Activated T-helper 2 cell treated with anti-CD3 and anti-CD28 coated beads, Interferon-gamma antibody, Interleukin-2, Interleukin-4, amounts not matched to agents 10 μg/mL and 5 μg/mL and 100 μg/mL, durations not matched to agents 14 hours and 24 hours and 36 hours (primary cell): ENCODE data around the gene TPM2. TPM values are rescaled to one million over a fixed set of nuclear protein-coding genes. Genes with fewer than 3 reads are reported as not detected.

Experiments
- DNase-seq: peaks from one replicate; pipeline ENCODE4 v3.0.0; 2021; ENCODE audit warnings: low spot score
- H3K27ac Mint-ChIP-seq: one replicate; pipeline ENCODE4 v1.8.0; 2021; ENCODE audit warnings: mixed read lengths
- H3K27me3 Mint-ChIP-seq: one replicate; pipeline ENCODE4 v1.8.0; 2021; ENCODE audit warnings: low read depth, mixed read lengths
- H3K36me3 Mint-ChIP-seq: one replicate; pipeline ENCODE4 v1.8.0; 2021; ENCODE audit warnings: low read depth, mixed read lengths
- H3K4me1 Mint-ChIP-seq: one replicate; pipeline ENCODE4 v1.8.0; 2021; ENCODE audit warnings: low read depth, mixed read lengths
- H3K4me3 Mint-ChIP-seq: one replicate; pipeline ENCODE4 v1.8.0; 2021; ENCODE audit warnings: low read depth, mild to moderate bottlenecking, moderate library complexity, mixed read lengths
- H3K9me3 Mint-ChIP-seq: one replicate; pipeline ENCODE4 v1.8.0; 2021; ENCODE audit warnings: mixed read lengths
- intact Hi-C: fragments of 100-400 bp; cut with micrococcal nuclease; formaldehyde crosslinking; loops from one replicate; pipeline ENCODE4 v1.15.1; 2023
- total RNA-seq: library from RNA; stranded (reverse); gene quantifications from 2 replicates; pipeline ENCODE4 v1.2.3, GENCODE V29; 2022

Gene TPM2
- total RNA-seq, 1 donor from 2014 or later, result 4.6 TPM

DNA sequence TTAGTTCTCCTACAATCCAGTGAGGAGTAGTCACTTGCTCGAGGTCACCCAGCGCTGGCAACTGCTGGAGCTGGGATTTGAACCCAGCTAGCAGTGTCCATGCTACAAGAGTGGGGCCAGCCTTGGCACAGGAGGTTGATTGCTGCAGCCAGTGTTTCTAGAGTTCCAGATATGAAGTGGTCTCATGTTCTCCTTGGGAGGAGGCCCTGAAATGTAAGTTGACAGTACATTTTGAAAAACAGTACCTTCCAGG, 30.8 kb downstream of the TPM2 start:
- peaks cover 62% of the 10 kb centered on the region for H3K4me1 Mint-ChIP-seq
- H3K36me3 Mint-ChIP-seq, result peaks cover 38% of the 10 kb centered on the region
- peak overlapping the region; percentile 76 for H3K27ac Mint-ChIP-seq
- peak overlapping the region; percentile 85 for H3K4me3 Mint-ChIP-seq
- H3K27me3 Mint-ChIP-seq, result peaks cover 3% of the 10 kb centered on the region
- no peaks in the 10 kb centered on the region for H3K9me3 Mint-ChIP-seq
- DNase-seq, result no peak
- intact Hi-C loops, result loop anchor here (1.0 kb wide), 2 partner anchors 55 to 73 kb away; partner anchors contain the start of genes CREB3 and TLN1

DNA sequence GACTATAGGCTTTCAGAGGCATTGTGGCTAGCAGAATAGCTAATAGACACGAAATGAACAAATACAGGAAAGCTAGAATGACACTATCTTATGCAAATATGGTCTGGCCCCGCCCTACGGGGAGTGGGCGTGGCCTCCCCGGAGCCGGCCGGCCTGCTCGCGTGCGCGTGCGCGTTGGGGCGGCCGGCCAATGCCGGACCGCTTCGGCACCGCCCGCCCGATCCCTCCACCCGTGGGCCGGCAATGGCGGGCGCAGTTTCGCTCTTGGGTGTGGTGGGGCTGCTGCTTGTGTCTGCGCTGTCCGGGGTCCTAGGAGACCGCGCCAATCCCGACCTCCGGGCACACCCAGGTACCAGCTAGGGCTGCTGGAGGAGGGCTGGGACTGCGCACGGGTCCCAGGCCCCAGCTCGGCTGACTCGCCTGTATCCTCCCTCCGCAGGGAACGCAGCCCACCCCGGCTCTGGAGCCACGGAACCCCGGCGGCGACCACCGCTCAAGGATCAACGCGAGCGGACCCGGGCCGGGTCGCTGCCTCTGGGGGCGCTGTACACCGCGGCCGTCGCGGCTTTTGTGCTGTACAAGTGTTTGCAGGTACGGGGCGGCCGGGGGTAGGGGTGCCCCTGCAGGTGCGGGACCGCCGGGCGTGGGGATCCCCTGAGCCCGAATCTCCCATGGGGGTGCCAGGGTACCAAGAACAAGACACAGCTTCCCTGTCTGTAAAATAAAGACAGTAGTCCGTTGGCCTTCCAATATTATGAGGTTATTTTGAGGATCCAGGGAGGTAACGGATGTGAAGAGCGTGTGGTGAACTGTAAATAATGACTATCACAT, 31.4 kb downstream of the TPM2 start, which contains the start of gene CCDC107:
TSS of gene CCDC107 (plus strand) at position 156 of the 831 bp plus-strand sequence. CDS start at position 244, 88 bp downstream.
- Mint-ChIP-seq H3K4me3 (peak within 1 kb of the TSS; percentile 85), H3K9me3 (no peaks in the 10 kb centered on the region), H3K27ac (peak within 1 kb of the TSS; percentile 98), H3K36me3 (peaks cover 37% of the 10 kb centered on the region), H3K4me1 (peaks cover 58% of the 10 kb centered on the region), H3K27me3 (peaks cover 3% of the 10 kb centered on the region)
- DNase-seq, result peak; percentile 78
- intact Hi-C loops, result loop anchor here (1.0 kb wide), 2 partner anchors 54 to 74 kb away; partner anchors contain the start of genes CREB3 and TLN1

DNA sequence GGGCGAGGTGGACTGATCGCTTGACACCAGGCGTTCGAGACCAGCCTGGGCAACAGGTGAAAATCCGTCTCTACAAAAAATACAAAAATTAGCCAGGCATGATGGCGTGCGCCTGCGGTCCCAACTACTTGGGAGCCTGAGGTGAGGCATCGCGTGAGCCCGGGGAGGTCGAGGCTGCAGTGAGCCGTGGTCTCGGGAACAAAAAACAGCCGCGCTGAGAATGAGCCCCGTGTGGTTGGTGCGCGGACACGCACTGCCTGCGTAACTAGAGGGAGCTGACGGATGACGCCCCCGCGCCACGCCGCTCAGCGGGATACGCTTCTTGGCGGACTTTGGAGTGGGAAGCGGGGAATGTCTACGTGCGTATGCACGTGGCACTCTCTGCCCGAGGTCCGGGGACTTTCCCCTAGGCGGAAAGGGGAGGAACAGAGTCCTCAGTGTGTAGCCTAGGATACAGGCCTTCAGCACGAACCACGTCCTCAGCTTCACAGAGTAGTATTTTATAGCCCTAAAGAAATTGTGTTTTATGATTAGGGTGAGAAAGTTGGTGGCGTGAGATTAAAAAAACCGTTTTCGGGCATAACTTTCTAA, 32.1 kb downstream of the TPM2 start, which contains the start of gene RMRP:
TSS of gene RMRP (minus strand) at position 474 of the 591 bp plus-strand sequence.
- peaks cover 3% of the 10 kb centered on the region for H3K27me3 Mint-ChIP-seq
- peak; percentile 87 for DNase-seq
- peaks cover 55% of the 10 kb centered on the region for H3K4me1 Mint-ChIP-seq
- peak within 1 kb of the TSS; percentile 85 for H3K4me3 Mint-ChIP-seq
- peak within 1 kb of the TSS; percentile 98 for H3K27ac Mint-ChIP-seq
- intact Hi-C loops, result loop anchor here (1.0 kb wide), 3 partner anchors 8 to 75 kb away; partner anchors contain the start of genes CREB3 and TLN1
- H3K36me3 Mint-ChIP-seq, result peaks cover 30% of the 10 kb centered on the region
- no peaks in the 10 kb centered on the region for H3K9me3 Mint-ChIP-seq

DNA sequence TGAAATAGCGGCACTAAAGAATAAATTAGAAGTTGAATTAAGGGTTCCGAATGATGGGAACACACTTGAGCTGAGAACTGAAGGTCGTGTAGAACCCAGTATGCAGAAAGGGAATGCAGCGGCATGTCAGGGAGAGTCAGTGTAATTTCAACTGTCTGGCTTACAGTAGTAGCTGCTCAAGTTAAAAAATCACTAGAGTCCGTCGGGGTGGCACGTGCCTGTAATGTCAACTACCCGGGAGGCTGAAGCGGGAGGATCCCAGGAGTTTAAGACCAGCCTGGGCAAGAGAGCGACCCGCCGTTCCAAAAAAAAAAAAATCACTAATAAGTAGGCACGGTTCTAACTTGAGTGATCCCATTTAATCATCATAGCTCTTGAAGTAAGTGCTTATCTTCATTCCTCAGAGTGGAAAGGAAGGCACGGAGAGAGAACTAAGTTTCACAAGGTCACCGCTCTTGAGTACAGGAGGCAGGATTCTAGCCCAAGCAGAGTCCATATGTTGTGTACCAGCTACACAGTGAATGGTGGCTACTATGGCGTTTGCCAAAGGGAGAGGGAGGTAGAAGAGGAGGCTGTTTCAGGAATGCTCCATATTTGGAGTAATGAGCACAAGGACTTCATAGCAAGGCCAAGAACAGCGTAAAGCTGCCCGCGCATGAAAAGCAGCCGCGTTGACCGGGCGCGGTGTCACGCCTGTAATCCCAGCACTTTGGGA, 32.7 kb downstream of the TPM2 start:
- Mint-ChIP-seq H3K27me3 (peaks cover 3% of the 10 kb centered on the region), H3K9me3 (no peaks in the 10 kb centered on the region), H3K4me3 (peak overlapping the region; percentile 68), H3K4me1 (peaks cover 51% of the 10 kb centered on the region), H3K27ac (peak overlapping the region; percentile 98), H3K36me3 (peaks cover 25% of the 10 kb centered on the region)
- no peak for DNase-seq
- intact Hi-C loops, result loop anchor here (1.0 kb wide), 1 partner anchor 8 kb away; no protein-coding TSS in a partner anchor

DNA sequence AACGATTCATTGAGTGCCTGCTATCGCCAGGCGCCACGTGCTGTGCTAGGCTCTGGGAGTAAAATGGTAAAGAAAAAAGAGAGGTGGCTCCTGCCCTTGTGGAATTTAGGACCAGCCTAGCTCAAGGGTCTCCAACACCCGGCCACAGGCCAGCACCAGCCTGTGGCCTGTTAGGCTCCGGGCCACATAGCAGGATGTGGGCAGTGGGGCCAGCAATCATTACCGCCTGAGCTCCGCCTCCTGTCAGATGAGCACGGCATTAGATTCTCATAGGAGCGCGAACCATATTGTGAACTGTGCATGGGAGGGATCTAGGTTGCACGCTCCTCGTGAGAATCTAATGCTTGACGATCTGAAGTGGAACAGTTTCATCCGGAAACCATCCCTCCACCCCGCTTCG, 33.4 kb downstream of the TPM2 start:
- intact Hi-C loops, result no loop called here
- Mint-ChIP-seq H3K4me3 (no peak overlapping the region), H3K36me3 (peaks cover 22% of the 10 kb centered on the region), H3K4me1 (peaks cover 53% of the 10 kb centered on the region), H3K9me3 (no peaks in the 10 kb centered on the region), H3K27me3 (peaks cover 3% of the 10 kb centered on the region), H3K27ac (peak overlapping the region; percentile 98)
- no peak for DNase-seq

DNA sequence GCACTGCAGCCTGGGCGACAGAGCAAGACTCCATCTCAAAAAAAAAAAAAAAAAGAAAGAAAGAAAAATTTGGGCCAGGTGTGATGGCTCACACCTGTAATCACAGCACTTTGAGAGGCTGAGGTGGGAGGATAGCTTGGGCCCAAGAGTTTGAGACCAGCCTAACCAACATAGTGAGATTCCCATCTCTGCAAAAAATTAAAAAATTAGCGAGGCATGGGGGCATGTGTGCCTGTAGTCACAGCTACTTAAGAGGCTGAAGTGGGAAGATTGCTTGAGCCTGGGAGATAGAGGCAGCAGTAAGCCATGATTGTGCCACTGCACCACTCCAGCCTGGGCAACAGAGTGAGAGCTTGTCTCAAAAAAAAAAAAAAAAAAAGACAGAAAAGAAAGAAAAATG, 36.1 kb downstream of the TPM2 start:
- no peak for DNase-seq
- Mint-ChIP-seq H3K36me3 (peaks cover 11% of the 10 kb centered on the region), H3K9me3 (no peaks in the 10 kb centered on the region), H3K4me1 (peaks cover 43% of the 10 kb centered on the region), H3K27me3 (peaks cover 3% of the 10 kb centered on the region), H3K27ac (no peak overlapping the region), H3K4me3 (no peak overlapping the region)
- intact Hi-C loops, result no loop called here

DNA sequence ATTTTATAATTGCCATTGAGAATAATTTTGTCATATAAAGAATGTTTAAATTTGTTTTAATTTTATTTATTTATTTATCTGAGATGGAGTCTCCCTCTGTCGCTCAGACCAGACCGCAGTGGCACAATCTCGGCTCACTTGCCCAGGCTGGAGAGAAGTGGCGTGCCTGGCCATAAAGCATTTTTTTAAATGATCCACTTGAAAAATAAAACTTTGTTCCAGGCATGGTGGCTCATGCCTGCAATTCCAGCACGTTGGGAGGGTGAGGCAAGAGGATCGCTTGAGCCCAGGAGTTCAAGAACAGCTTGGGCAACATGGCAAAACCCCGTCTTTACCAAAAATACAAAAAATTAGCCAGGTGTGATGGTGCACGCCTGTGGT, 36.9 kb downstream of the TPM2 start:
- Mint-ChIP-seq H3K36me3 (peaks cover 14% of the 10 kb centered on the region), H3K4me1 (peaks cover 49% of the 10 kb centered on the region), H3K9me3 (no peaks in the 10 kb centered on the region), H3K27me3 (peaks cover under 1% of the 10 kb centered on the region), H3K4me3 (no peak overlapping the region), H3K27ac (no peak overlapping the region)
- no peak for DNase-seq
- intact Hi-C loops, result no loop called here

DNA sequence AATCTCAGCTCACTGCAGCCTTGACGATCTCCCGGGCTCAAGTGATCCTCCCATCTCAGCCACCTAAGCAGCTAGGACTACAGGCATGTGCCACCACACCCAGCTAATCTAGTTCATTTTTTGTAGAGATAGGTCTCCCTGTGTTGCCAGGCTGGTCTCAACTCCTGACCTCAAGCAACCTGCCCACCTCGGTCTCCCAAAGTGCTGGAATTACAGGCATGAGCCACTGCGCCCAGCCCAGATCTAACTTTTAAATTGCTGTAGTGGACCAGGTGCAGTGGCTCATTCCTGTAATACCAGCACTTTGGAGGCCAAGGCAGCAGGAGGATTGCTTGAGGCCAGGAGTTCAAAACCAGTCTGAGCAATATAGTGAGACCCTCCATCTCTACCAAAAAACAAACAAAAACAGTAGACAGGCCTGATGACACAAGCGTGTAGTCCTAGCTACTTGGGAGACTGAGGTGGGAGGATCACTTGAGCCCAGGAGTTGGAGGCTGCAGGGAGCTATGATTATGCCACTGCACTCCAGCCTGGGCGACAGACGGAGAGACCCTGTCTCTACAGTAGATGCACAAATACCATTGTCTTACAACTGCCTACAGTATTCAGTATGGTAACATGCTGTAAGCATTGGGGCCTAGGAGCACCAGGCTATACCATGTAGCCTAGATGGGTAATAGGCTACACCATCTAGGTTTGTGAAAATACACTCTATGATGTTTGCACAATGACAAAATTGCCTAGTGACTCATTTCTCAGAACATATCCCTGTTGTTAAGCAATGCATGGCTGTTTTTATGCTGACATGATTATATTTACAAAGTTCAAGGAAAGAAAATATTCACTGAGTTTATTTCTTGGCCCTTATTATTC, 37.5 kb downstream of the TPM2 start:
- H3K4me3 Mint-ChIP-seq, result peak overlapping the region; percentile 96
- intact Hi-C loops, result no loop called here
- DNase-seq, result no peak
- H3K27ac Mint-ChIP-seq, result peak overlapping the region; percentile 45
- H3K27me3 Mint-ChIP-seq, result no peaks in the 10 kb centered on the region
- no peaks in the 10 kb centered on the region for H3K9me3 Mint-ChIP-seq
- peaks cover 49% of the 10 kb centered on the region for H3K4me1 Mint-ChIP-seq
- peaks cover 18% of the 10 kb centered on the region for H3K36me3 Mint-ChIP-seq

DNA sequence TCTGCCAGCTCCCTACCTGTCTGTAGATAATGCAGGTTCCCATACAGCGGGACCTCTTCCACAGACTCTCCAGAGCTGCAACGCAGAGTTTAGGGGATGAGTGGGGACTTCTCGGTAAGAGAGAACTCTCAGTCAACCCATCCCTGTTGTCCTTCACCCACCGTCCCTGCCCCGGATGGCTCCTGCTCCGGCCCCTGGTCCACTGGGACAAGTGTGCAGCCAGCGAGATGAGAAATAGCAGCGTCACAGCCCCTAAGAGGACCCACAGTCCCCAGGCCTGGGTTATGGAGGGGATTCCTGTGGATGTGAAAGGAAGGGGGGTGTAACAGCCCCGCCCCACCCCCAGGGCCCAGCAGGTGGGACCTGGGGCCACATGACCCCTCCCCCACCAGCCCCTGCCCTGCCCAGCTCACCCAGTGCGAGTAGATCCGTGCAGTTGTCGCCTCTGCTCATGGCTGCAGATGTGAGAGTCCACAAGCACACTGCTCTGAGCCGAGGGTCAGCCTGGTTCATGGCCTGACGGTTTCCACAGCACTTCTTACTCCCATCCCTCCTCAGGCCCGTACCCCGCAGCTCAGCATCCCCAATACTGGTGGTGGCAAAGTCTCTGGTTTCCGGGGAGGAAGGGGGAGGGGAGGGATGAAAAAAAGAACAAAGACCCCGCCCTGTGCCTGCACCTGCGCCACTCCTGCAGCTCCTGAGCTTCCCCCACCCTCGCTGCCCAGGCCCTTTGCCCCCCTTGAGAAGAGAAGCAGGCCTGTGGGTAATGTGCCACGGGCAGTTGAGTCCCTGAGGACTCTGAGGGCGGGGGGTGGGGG, 39.2 kb downstream of the TPM2 start, which contains the start of gene SIT1:
TSS of gene SIT1 (minus strand) at position 591 of the 818 bp plus-strand sequence. CDS start at position 513, 78 bp downstream.
- no peak for DNase-seq
- Mint-ChIP-seq H3K9me3 (no peaks in the 10 kb centered on the region), H3K27me3 (no peaks in the 10 kb centered on the region), H3K36me3 (peaks cover 20% of the 10 kb centered on the region), H3K27ac (peak within 1 kb of the TSS; percentile 91), H3K4me1 (peaks cover 43% of the 10 kb centered on the region), H3K4me3 (peak within 1 kb of the TSS; percentile 96)
- intact Hi-C loops, result no loop called here

DNA sequence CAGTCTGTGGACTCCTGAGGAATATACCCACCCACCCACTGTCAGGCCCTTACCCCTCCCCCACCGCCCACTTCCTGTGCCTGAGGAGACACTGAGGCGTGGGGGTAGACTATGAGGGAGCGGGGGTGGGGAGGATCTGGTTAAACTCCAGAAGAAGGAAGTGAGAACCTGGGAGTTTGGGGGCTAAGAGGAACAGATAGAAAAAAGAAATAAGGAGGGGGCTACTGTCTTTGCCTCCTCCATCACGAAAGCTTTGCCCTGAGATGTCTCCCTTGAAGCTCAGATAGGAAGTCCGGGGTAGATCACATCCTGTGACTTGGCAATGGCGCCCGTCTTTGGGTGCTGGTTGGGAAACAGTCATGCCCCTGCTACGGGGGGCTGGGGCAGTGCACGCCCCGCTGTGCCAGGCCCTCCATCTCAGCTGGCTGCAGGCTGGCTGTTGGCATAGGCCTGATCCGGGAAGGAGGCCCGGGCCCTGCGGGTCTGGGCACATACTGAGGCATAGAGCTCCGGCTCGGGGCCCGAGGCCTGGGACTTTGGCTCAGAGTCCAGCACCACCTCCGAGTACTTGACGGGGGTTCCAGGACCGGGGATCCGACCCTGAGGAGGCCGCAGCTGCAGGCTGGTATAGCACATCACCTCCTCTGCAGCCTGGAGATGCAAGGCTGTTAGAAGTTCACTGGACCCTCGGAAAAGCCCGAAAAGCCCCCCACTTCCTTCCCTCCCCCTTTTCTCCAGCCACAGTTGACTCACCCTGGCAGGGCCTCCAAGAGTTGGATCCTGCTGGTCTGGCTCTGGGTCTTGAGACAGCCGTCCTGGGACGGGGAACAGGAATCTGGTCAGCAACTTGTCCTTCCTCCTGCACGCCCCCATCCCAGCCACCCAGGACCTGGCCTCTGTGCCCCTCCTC, 40.0 kb downstream of the TPM2 start:
- no peak for DNase-seq
- peaks cover 22% of the 10 kb centered on the region for H3K36me3 Mint-ChIP-seq
- peak overlapping the region; percentile 70 for H3K27ac Mint-ChIP-seq
- peaks cover 46% of the 10 kb centered on the region for H3K4me1 Mint-ChIP-seq
- intact Hi-C loops, result loop anchor here (1.0 kb wide), 1 partner anchor 8 kb away; no protein-coding TSS in a partner anchor
- peak overlapping the region; percentile 96 for H3K4me3 Mint-ChIP-seq
- no peaks in the 10 kb centered on the region for H3K27me3 Mint-ChIP-seq
- H3K9me3 Mint-ChIP-seq, result no peaks in the 10 kb centered on the region
